Fibroblast of lung (primary cell): ENCODE results near the gene MCHR2.

ENCODE experiments used
- EZH2 ChIP-seq: IDR thresholded peaks from 2 replicates; pipeline ENCODE4 v1.5.1; 2012; ENCODE audit warnings: low read length, control low read depth, mild to moderate bottlenecking; ENCODE audit errors: missing control alignments
- TF ChIP-seq, protein P1 (sequence below), 2 donors: IDR thresholded peaks in 1 of 2; conservative IDR thresholded peaks in 1 of 2; 1 replicate in 1 of 2; 2 replicates in 1 of 2; pipeline ENCODE4 v1.5.1; 2011 to 2012; ENCODE audit warnings: low read length in 2 of 2, control low read depth in 1 of 2, inconsistent platforms in 1 of 2, low read depth in 1 of 2, mild to moderate bottlenecking in 1 of 2

DNA sequence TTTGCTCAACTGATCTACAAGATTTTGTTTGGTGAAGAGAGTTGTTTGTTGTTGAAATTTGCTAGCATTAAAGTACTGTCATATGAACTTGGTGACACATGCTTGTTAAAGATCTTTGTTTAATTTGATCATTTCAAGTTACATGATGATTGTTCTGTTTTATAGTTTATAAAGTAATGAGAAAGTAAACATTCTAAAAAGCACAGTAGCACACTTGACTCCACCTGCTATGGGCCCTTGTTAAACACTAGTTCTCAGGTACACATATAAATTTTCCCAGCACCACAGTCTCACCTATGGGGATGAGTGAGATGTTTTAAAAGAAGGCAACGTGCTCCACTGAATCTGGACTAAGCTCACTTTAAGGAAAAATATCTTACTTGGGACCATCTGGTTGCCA is 14.1 kb downstream of the MCHR2 start:
- no peak for TF ChIP-seq EZH2
- TF ChIP-seq, protein P1, sequence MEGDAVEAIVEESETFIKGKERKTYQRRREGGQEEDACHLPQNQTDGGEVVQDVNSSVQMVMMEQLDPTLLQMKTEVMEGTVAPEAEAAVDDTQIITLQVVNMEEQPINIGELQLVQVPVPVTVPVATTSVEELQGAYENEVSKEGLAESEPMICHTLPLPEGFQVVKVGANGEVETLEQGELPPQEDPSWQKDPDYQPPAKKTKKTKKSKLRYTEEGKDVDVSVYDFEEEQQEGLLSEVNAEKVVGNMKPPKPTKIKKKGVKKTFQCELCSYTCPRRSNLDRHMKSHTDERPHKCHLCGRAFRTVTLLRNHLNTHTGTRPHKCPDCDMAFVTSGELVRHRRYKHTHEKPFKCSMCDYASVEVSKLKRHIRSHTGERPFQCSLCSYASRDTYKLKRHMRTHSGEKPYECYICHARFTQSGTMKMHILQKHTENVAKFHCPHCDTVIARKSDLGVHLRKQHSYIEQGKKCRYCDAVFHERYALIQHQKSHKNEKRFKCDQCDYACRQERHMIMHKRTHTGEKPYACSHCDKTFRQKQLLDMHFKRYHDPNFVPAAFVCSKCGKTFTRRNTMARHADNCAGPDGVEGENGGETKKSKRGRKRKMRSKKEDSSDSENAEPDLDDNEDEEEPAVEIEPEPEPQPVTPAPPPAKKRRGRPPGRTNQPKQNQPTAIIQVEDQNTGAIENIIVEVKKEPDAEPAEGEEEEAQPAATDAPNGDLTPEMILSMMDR (conservative IDR thresholded peaks at IDR 0.05 in 1 of 2, IDR thresholded peaks at IDR 0.05 in 1 of 2; ENCODE audit: low read depth in 1 of 2, low read length in 2 of 2) = no peak
